Muscle layer of colon (tissue), 2 donors: ENCODE results near the gene C13orf46.
"Not testable (repeated sequence)": the region's sequence is repeated elsewhere in the genome, so short reads cannot be mapped to it uniquely, and the experiment has no call there.

ENCODE experiments used
- H3K27ac ChIP-seq: one replicate; pipeline ENCODE4 v1.7.0; 2013; ENCODE audit warnings: low read depth, mild to moderate bottlenecking, low read length, moderate library complexity
- H3K27me3 ChIP-seq, 2 donors: one replicate each; pipeline ENCODE4 v1.7.0; 2013; ENCODE audit warnings: low read length in 2 of 2, mild to moderate bottlenecking in 2 of 2; ENCODE audit not compliant: insufficient read depth in 2 of 2, control insufficient read depth in 1 of 2
- H3K36me3 ChIP-seq: one replicate; pipeline ENCODE4 v1.7.0; 2013; ENCODE audit warnings: mild to moderate bottlenecking, low read length; ENCODE audit not compliant: insufficient read depth
- H3K4me1 ChIP-seq: one replicate; pipeline ENCODE4 v1.7.0; 2013; ENCODE audit warnings: mild to moderate bottlenecking, low read length; ENCODE audit not compliant: insufficient read depth
- H3K4me3 ChIP-seq, 2 donors: one replicate each; pipeline ENCODE4 v1.7.0; 2013; ENCODE audit warnings: low read length in 2 of 2, low read depth in 1 of 2, mild to moderate bottlenecking in 1 of 2, moderate library complexity in 1 of 2
- H3K9ac ChIP-seq: one replicate; pipeline ENCODE4 v1.7.0; 2013; ENCODE audit warnings: low read length
- H3K9me3 ChIP-seq: one replicate; pipeline ENCODE4 v1.7.0; 2013; ENCODE audit warnings: mild to moderate bottlenecking, low read length
- donor health status: abdominal sarcoma.
- donor health status: Adenocarcinoma of cecum.

The C13orf46 gene

GRCh38 chr13:113918981-113919701 is 54.7 kb downstream of the C13orf46 start:
- no peaks in the 10 kb centered on the region for H3K36me3 ChIP-seq
- peaks cover 5% of the 10 kb centered on the region for H3K4me1 ChIP-seq
- H3K9ac ChIP-seq: no peak overlapping the region
- H3K27me3 ChIP-seq: peaks cover 6 to 21% of the 10 kb centered on the region in 2 donors
- H3K4me3 ChIP-seq: no peak overlapping the region
- no peak overlapping the region for H3K27ac ChIP-seq
- peaks cover 7% of the 10 kb centered on the region for H3K9me3 ChIP-seq

GRCh38 chr13:113918580-113918979 is 55.3 kb downstream of the C13orf46 start:
- Histone ChIP-seq H3K27ac (no peak overlapping the region), H3K4me1 (peaks cover 5% of the 10 kb centered on the region), H3K9ac (no peak overlapping the region), H3K27me3 (peaks cover 6 to 24% of the 10 kb centered on the region in 2 donors), H3K9me3 (peaks cover 7% of the 10 kb centered on the region), H3K4me3 (no peak overlapping the region), H3K36me3 (no peaks in the 10 kb centered on the region)

GRCh38 chr13:113917594-113918371 is 56.1 kb downstream of the C13orf46 start:
- peaks cover 6 to 24% of the 10 kb centered on the region in 2 donors for H3K27me3 ChIP-seq
- no peak overlapping the region for H3K27ac ChIP-seq
- no peak overlapping the region for H3K4me3 ChIP-seq
- peaks cover 5% of the 10 kb centered on the region for H3K4me1 ChIP-seq
- H3K9me3 ChIP-seq: peaks cover 7% of the 10 kb centered on the region
- no peak overlapping the region for H3K9ac ChIP-seq
- H3K36me3 ChIP-seq: no peaks in the 10 kb centered on the region

GRCh38 chr13:113917096-113917495 is 56.8 kb downstream of the C13orf46 start:
- Histone ChIP-seq H3K27ac (no peak overlapping the region), H3K4me3 (no peak overlapping the region), H3K9me3 (peaks cover 7% of the 10 kb centered on the region), H3K9ac (no peak overlapping the region), H3K27me3 (peaks cover 6 to 24% of the 10 kb centered on the region in 2 donors), H3K36me3 (no peaks in the 10 kb centered on the region), H3K4me1 (peaks cover 5% of the 10 kb centered on the region)

- no peak overlapping the region for H3K4me3 ChIP-seq
- peaks cover 6 to 24% of the 10 kb centered on the region in 2 donors for H3K27me3 ChIP-seq
- H3K9ac ChIP-seq: no peak overlapping the region
- no peaks in the 10 kb centered on the region for H3K36me3 ChIP-seq
- H3K9me3 ChIP-seq: peaks cover under 1% of the 10 kb centered on the region
- H3K4me1 ChIP-seq: peaks cover 5% of the 10 kb centered on the region
- H3K27ac ChIP-seq: no peak overlapping the region
Measured at GRCh38 chr13:113916330-113916815, 57.5 kb downstream of the C13orf46 start.

- H3K4me1 ChIP-seq: peaks cover 5% of the 10 kb centered on the region
- no peak overlapping the region for H3K27ac ChIP-seq
- no peak overlapping the region for H3K4me3 ChIP-seq
- H3K9me3 ChIP-seq: no peaks in the 10 kb centered on the region
- H3K9ac ChIP-seq: no peak overlapping the region
- H3K36me3 ChIP-seq: no peaks in the 10 kb centered on the region
- peaks cover 6 to 24% of the 10 kb centered on the region in 2 donors for H3K27me3 ChIP-seq
Measured at GRCh38 chr13:113915786-113916329, 58.0 kb downstream of the C13orf46 start.

- no peaks in the 10 kb centered on the region for H3K36me3 ChIP-seq
- peaks cover 6 to 24% of the 10 kb centered on the region in 2 donors for H3K27me3 ChIP-seq
- peaks cover 5% of the 10 kb centered on the region for H3K4me1 ChIP-seq
- H3K4me3 ChIP-seq: no peak overlapping the region
- no peak overlapping the region for H3K9ac ChIP-seq
- H3K9me3 ChIP-seq: no peaks in the 10 kb centered on the region
- H3K27ac ChIP-seq: no peak overlapping the region
Measured at GRCh38 chr13:113915012-113915763, 58.7 kb downstream of the C13orf46 start.

GRCh38 chr13:113914333-113915011 is 59.4 kb downstream of the C13orf46 start:
- Histone ChIP-seq H3K9ac (no peak overlapping the region), H3K9me3 (no peaks in the 10 kb centered on the region), H3K27ac (no peak overlapping the region), H3K36me3 (no peaks in the 10 kb centered on the region), H3K4me1 (peaks cover 5% of the 10 kb centered on the region), H3K27me3 (peaks cover 6 to 24% of the 10 kb centered on the region in 2 donors), H3K4me3 (no peak overlapping the region)

- peaks cover 6 to 24% of the 10 kb centered on the region in 2 donors for H3K27me3 ChIP-seq
- H3K9me3 ChIP-seq, H3K4me1 ChIP-seq, H3K4me3 ChIP-seq, H3K36me3 ChIP-seq, H3K9ac ChIP-seq, H3K27ac ChIP-seq: not testable (repeated sequence)
Measured at GRCh38 chr13:113913838-113914237, 60.0 kb downstream of the C13orf46 start.

GRCh38 chr13:113913408-113913807 is 60.5 kb downstream of the C13orf46 start:
- not testable (repeated sequence) for H3K27ac ChIP-seq, H3K4me1 ChIP-seq, H3K36me3 ChIP-seq, H3K4me3 ChIP-seq, H3K9ac ChIP-seq, H3K9me3 ChIP-seq
- H3K27me3 ChIP-seq: peaks cover 6 to 22% of the 10 kb centered on the region in 2 donors
